NCI-H1048 (cell line): ENCODE data around the gene SPATA32.
"Not testable (repeated sequence)": the region's sequence is repeated elsewhere in the genome, so short reads cannot be mapped to it uniquely, and the experiment has no call there.

Source experiments
- DNase-seq: peaks from one replicate; lab custom pipeline; 2025; lab: John Stamatoyannopoulos, UW

Gene SPATA32, protein sequence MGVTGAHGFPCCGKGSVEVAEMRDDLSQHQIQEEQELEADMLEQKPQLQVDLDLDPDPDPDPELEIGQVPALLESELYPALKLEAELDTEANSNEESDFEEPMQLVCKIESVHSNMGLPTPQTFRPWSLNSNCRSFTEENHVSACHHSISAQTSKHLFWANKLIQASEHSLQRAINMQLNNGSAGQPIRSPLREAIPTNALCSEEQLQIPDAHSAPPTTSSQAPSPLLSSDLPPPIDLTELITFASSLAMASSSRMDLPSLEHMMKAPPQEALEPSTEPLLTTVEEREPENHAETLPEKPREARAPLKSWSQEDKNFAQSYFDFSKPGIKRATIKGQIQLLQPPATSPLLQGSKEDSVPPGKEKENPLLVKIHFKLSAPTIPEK

DNA sequence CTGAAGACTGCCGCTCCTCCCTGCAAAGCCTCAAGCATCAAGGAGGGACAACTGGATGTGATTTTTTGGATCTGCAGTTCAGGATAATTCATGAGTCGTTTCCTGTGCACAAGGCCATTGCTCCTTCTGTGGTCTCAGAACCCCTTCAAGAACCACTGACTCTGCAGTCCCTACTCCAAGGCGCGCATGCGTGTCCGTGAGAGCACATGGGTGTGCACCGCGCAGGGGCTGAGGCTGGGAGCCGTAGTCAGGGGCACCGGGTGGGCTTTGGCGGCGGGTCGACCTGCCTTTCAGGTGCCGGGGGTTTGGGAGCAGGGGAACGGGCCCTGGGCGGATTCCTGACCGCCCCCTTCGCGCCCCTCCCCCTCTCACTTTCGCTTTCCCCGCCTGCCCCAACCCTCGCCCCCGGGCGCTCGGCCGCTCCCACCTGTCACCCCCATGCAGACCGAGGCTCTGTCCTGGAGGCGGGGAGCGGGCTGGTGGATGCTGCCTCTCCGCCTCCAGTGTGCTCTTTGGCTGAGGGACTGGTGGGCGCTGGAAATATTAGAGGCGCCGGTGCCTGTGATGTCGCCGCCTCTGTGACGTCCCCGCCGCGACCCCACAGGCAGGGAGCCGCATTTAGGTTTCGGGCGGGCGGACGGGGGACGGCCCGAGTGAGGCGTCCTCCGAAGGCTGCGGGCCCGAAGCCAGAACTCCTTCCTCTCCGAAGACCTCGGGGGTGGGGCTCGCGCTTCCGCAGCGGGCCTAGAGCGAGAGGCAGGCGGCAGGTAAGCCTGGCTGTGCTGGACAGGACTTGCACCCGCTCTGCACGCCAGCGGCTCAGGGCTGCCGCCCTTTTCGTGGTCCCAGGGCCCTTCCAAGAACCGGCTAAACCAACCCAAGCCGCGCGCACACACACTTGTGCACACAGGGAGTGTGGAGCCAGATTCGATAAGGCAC is at the start of gene SPATA32:
Gene SPATA32, minus strand, starts transcription at position 518 of the 939 bp plus-strand sequence. Its CDS starts 78 bp downstream, at position 440.
- no peak for DNase-seq

DNA sequence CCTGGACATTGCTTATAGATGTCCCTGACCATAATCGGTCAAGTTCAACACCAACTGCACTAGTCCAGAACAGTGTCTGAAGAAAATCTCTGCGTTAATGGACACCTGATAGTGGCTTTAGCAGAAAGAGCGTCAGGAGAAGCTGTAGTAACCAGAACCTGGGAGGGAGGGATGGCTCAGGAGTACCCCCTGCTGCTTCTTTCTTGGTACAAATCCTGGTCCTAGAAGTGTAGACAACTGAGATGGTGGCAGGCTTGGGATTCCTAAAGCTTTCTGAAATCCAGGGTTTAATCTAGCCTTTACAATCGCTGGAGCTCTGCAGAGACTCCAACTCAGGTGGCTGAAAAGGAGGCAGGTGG is 49.5 kb upstream of the SPATA32 start:
- no peak for DNase-seq

DNA sequence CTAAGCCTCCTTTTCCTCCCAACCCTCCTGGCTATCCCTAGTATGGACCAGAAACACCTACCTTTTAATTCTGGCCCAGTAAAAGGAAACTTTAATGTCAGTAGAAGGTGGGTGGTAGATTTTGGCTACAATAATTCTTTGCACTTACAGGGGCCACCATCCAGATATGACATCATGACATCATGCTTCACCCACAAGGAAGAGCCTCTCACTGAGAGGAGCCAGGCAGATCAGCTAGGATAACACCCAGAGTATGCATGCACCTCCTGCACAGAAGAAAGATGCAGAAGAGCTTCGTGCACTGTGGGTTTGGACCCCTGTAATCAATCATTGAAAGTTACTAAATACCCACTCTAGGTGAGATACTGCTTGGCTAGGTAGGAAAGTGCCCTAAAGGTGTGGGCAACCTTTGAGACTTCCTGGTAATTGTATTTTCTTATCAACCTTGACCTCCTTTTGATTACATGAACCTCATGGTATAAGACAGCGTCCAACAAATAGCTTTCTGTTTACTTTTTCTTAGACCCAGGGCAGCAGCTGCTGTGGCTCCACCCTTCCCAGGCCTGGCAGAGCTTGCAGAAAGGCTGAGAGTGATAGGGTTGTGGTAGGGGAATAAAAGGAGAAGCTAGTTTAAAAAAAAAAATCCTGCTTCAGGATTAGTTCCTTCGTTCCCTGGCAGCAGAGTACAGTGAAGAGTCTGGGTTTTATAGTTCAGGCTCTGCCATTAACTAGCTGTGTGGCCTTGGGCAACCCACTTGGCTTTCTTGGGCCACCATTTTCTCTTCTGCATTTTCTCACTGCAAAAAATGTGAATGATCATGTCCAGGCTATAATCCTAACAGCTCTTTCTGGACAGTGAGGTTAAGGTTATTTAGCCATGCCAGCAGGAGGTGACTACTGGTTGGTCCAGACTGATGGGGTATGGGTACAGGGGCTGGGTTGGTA is 48.8 kb upstream of the SPATA32 start:
- DNase-seq: no peak

DNA sequence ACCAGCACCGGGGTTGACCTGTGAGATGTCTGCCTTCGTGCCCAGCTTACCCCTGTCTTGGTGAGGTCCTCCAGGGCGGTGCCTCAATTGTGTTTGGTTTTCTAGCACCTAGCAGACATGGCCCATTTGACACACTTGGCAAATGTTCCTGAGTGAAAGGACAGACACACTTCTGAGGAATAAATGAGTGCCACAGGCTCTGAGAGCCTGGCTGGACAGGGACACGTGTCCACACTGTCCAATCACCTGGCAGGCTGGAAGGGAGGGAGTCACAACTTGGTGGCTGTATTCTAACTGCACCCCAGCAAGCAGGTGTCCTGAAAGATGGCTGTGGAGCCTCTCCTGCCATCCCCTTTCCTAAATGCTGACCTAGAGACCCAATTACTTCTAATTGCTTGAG is 47.5 kb upstream of the SPATA32 start:
- DNase-seq: no peak

DNA sequence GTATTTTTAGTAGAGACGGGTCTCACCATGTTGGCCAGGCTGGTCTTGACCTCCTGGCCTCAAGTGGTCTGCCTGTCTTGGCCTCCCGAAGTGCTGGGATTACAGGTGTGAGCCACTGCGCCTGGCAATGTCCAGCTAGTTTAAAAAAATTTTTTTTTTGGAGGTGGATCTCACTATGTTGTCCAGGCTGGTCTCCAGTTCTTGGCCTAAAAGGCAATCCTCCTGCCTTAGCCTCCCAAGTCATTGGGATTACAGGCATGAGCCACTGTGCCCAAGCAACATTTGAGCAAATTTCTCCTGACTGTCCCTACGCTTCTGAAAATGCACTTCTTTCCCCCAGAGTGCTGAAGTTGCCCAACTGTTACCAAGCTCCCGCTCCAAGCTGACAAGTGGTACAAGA is 46.9 kb upstream of the SPATA32 start:
- no peak for DNase-seq

DNA sequence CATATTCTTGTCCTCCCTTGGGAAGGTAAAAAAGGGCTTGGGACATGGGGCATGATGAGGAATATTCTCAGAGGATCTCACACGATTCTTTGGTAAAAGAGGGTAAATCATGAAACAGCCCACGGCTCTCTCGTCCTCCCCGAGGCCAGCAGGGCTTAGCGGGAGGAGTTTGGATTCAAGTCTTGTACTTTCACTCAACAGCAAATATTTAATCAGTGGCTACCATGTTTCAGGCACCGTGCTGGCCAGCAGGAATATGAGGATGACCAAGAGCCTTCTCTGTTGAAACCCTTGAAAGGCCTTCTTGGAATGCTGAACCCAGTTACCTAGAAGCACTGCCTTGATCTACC is 46.1 kb upstream of the SPATA32 start:
- DNase-seq: no peak

DNA sequence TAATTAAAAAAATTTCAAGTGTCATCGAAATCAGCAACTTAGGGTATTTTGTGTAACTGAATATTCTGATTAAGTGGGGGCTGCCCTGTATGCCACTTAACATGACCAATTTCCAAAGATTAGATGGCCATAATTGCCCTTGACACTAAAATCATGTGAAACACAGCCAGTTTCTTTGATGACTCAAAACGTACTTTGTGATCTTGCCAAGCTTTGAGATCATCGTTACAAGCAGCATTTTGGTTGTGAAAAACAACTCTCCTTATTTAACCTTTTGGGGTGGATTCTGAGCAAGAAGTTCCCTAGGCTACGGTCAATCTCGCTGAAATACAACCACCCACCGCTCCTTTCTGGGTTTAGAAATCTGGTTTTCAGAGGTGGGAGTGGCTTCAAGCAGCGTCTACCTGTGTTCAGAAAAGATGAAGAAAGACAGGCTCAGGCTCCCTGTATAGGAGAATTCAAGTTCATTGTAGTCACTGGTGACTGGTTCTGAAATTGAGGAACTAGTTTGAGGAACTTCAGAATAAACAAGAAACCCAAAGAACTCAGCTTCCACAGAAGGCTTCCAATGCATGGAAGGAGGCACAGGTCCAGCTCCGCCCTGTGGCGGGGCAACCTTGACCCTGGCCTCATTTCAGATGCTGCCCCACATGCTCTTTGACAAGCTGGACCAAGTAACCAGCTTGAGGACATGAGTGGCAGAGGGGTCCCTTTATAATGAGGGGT is 45.6 kb upstream of the SPATA32 start:
- DNase-seq: no peak

DNA sequence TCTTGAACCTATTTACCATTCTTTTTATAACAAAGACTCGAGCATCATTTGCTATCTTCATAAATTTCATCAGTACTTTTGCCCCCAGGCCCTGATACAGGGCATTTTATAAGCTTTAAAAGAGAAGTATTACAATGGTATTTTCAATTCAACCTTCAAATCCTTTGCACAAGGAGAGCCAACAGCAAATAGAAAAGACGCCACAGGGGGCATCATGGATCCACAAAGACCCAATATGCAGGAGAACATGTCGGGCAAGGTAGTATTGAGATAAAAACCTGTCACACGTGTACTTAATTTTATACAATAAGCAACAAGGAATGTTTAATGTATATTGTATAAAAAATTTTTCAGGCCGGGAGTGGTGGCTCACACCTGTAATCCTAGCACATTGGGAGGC is 44.7 kb upstream of the SPATA32 start:
- DNase-seq: no peak

DNA sequence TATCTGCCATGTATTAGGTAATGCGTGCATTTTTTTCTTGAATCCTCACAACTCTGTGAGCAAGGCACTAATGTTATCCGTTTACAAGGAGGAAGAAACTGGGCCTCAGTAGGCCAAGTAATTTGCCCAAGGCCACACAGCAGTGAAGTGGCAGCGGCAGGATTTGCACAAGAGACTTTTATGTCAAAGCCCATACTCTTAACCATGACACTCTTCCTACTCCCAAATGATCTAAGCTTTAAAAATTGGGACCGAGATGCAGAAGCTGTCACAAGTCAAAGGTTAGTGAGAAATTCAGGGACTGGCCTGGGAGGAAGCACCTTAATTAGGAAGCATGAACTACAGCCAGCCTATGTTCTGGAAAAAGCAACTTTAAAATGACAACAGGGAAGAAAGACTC is 44.2 kb upstream of the SPATA32 start:
- DNase-seq: no peak

DNA sequence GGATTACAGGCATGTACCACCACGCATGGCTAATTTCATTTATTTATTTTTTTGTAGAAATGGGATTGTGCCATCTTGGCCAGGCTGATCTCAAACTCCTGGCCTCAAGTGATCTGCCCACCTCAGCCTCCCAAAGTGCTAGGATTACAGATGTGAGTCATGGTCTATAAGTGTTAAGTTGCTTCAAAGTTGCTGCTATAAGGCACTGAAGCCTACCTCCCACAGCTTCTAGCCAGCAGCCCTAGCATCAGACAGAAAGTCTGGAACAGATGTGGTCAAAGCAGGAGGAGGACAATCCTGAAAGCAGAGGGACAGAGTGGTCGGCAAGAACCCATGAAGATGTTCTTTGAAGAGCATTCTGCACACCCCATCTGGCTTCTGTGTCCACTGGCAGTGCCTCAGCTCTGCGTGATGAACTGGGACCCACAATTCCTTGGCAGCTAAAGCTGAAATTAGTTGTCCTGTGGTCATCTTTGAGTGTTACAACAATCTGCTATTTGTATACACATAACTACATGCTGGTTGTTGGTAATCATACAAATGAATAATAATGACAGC is 43.7 kb upstream of the SPATA32 start:
- no peak for DNase-seq

DNA sequence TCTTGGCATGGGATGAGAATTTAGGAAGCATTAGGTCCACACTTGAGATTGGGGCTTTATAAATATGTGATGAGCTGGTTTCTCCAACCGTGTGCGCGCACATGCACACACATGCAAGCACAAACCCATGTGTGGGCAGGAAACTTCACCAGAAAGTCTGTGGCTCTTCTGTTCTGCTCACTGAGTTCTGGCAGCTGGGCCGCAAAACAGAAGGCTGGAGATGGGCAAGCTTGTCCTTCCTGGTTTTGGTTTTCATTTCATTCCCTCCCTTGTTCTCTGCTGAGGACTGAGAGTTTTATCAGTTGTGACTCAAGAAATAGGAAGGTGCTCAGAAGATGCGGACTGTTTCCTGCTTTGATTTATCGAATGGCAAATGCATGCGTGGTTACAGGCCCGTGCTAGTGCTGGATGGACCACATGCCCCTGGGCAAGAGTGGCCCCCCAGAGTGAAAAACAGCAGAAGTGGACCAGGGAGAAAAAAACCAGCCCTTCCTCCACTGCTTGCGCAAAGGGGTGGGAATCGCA is 40.8 kb upstream of the SPATA32 start:
- no peak for DNase-seq

DNA sequence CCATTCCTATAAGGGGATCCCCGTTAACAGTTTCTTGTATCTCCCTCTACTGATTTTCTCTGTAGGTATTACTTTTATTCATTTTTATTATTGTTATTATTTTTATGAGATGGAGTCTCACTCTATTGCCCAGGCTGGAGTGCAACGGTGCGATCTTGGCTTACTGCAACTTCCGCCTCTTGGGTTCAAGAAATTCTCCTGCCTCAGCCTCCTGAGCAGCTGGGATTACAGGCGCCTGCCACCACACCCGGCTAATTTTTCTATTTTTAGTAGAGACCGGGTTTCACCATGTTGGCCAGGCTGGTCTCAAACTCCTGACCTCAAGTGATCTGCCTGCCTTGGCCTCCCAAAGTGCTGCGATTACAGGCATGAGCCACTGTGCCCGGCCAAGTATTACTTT is 40.3 kb upstream of the SPATA32 start:
- DNase-seq: not testable (repeated sequence)

DNA sequence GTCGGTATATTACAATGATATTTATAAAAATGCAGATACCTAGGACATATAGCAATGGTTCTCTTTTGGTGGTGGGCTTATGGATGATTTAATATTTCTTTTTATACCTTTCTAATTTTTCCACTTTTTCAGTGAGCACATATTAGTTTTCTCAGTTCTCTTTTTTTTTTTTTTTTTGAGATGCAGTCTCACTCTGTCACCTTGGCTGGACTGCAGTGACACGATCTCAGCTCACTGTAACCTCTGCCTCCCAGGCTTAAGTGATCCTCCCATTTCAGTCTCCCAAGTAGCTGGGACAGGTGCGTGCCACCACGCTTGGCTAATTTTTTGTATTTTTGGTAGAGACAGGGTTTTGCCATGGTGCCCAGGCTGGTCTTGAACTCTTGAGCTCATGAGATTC is 39.8 kb upstream of the SPATA32 start:
- no peak for DNase-seq

DNA sequence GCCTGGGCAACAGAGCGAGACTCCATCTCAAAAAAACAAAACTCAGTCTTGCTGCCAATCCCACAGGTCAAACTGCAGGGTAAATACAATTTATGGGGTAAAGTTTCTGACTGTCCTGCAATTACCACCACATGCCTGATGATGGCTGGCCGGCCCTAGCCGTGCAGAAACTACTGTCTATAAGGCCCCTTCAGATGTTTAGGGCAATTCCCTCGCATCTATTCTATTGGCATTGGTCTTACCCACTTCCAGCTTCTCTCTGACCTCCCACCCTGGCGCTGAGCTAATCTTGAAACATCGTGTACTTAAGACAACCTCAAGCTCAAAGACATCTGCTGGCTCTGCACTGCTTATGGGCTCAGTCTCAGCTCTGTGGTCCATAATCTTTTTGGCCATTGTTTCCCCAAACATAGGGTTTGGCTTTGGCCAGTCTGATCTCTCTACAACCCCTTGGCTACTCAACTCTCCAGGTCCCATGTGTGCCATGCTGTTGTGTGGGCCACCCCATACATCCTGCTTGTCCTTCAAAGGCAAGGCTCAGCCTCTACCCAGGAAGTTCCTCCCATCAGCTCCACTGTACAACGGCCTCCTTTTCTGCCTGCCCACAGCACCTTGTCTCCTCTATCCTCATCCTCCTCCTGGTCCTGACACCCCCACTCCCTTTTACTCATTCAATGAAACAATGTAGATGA is 38.3 kb upstream of the SPATA32 start:
- DNase-seq: no peak

DNA sequence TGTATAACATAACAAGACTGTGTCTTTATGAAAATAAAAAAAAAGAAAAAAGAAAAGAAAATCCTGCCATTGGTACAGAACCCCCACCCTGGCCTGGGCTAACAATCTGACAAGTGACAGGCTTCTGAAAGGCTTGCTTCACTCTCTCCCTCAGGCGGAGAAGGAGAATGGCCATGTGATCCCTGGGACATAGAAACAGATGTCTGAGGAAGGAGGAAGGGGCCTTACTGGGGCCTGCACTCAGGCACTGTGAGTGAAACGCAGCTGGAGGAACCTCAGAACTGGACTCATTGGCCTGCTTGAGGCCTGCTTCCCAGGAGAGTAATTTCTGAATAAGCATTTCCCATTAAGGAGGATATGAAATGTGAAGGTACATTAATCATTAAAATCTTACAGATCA is 37.5 kb upstream of the SPATA32 start:
- DNase-seq: no peak

DNA sequence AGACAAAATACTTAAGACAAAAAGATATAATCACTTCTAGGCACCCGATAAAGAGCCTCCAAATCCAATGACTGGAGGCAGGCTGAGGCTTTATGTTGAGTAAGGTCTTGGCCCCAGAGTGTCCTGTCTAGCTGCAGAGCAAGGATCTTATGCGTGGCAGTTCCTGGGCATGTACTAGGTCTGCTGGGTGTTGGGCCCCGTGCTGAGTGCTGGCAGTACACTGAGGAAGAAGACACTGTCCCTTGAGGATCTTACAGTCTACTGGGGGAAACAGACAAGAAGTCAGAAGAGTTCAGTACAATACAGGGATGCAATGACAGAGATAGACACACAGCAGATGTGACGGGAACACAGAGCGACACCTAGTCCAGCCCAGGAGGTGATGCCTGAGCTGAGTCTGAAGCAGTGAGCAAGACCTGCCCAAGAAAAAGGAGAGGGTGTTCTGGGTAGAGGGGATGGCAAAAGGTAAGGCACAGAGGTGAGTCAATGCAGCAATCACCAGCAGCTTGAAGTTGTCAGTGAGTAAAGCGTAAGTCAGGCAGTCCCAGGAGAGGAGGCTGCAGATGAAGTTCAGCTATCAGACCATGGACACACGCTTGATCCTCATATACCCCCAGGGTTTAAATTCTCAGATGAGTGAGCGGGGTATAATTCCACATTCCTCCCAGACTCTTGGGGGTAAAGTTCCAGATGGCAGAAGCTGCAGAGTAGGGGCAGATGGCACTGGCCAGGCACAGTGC is 36.8 kb upstream of the SPATA32 start:
- DNase-seq: no peak

DNA sequence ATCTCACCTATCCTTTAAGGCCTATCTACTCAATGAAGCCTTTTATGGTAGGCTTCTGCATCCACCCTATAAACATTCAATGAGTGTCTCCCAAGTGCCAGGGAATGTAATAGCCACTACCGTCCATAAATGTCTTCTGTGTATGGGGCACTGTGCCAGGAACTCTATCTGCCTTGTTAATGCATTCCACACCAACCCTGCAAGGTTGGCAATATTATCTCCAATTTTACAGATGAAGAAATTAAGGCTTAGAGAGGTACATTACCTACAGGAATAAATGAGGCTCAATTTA is 34.9 kb upstream of the SPATA32 start:
- DNase-seq: no peak

DNA sequence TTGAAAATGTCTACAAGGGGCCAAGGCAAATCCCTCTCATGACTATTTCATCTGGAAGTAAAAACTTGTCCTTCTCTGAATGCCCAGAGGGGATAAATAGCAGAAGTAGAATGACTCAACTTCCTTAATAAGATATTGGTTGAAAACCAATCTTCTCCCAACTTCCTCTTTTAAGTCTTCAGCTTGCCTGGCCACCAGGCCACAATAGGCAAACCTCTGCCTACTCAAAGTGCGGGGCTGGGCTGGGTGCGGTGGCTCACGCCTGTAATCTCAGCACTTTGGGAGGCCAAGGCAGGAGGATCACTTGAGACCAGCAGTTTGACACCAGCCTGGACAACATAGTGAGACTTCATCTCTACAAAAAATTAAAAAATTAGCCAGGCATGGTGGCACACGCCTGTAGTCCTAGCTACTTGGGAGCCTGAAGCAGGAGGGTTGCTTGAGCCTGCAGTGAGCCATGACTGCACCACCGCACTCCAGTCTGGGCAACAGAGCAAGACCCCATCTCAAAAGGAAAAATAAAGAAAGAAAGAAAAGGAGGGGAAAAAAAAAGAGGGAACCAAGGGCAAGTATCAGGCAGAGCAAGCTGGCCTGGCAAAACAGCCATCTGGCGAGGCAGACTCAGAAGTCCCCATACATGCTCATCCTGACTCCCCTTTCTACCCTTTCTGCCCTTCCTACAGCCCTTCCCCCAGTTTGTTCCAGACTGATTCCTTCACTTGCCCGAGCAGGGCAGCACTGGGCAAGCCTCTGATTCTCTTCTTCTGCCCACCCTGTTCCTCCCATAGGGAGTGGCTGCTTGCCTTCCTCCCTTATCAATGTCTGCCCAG is 34.3 kb upstream of the SPATA32 start:
- no peak for DNase-seq

DNA sequence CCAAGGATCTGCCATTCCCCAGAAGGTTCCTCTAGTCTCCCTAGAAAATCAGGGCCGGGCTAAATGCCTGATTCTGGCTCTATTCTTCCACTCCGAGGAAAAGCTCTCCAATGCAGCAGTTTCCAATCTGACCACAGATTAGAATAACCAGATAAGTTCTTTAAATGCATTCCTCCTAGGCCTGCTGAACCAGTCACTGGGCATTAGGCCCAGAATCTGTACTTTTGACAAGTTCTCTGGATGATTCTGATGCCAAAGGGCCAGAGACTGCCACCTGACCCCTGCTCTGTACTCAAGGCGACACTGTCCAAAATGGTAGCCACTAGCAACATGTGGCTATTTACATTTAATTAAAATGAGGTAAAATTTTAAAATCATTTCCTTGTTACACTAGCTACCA is 32.6 kb upstream of the SPATA32 start:
- DNase-seq: no peak
